Thyroid gland (tissue), 4 donors: Measurements from ENCODE around the gene MEIS1. TPM values are rescaled to one million over a fixed set of nuclear protein-coding genes. Genes with fewer than 3 reads are reported as not detected.
"Not testable (repeated sequence)": the region's sequence is repeated elsewhere in the genome, so short reads cannot be mapped to it uniquely, and the experiment has no call there.

Experiments used
- DNase-seq, 2 donors: peaks; one replicate each; pipeline ENCODE4 v3.0.0-alpha.2; 2019
- H3K27ac ChIP-seq, 3 donors: fragments of 200-600 bp; sonication (generic); 1 replicate in 2 of 3; 2 replicates in 1 of 3; pipeline ENCODE4 v1.5.1; 2016 to 2019; ENCODE audit warnings: mild to moderate bottlenecking in 1 of 3, moderate library complexity in 1 of 3
- H3K27me3 ChIP-seq: fragments of 200-600 bp; sonication (generic); one replicate; pipeline ENCODE4 v1.5.1; 2019
- H3K36me3 ChIP-seq, 2 donors: fragments of 200-600 bp; sonication (generic); one replicate each; pipeline ENCODE4 v1.5.1; 2016 to 2019
- H3K4me1 ChIP-seq, 2 donors: fragments of 200-600 bp; sonication (generic); one replicate each; pipeline ENCODE4 v1.5.1; 2017 to 2019
- H3K4me3 ChIP-seq, 3 donors: fragments of 200-600 bp; sonication (generic); replicated peaks in 1 of 3; 1 replicate in 2 of 3; 2 replicates in 1 of 3; pipeline ENCODE4 v1.5.1; 2016; ENCODE audit warnings: mild to moderate bottlenecking in 1 of 3
- H3K9me3 ChIP-seq: fragments of 200-600 bp; sonication (generic); one replicate; pipeline ENCODE4 v1.5.1; 2017
- CTCF ChIP-seq, 6 experiments: fragments of 200-600 bp in 3 of 6; fragments of 450-650 bp in 3 of 6; sonication (generic) in 3 of 6; IDR thresholded peaks; one replicate each; pipeline ENCODE4 v1.5.1; 2016 to 2019; ENCODE audit warnings: antibody characterized with exemption in 6 of 6, mild to moderate bottlenecking in 2 of 6, inconsistent platforms in 1 of 6, moderate library complexity in 1 of 6
- POLR2A ChIP-seq, 2 donors: fragments of 450-650 bp; IDR thresholded peaks; one replicate each; pipeline ENCODE4 v1.6.1; 2017; ENCODE audit warnings: antibody characterized with exemption in 2 of 2, mild to moderate bottlenecking in 2 of 2, moderate library complexity in 1 of 2
- WGBS, 2 donors: methylation state at CpG; one replicate each; pipeline ENCODE4 v1.1.5; 2017; 5-methylcytosine and 5-hydroxymethylcytosine counted together
- intact Hi-C: fragments of 100-400 bp; cut with DNase I; formaldehyde crosslinking; loops from one replicate; pipeline ENCODE4 v1.15.1; 2023
- total RNA-seq, 4 donors: library from RNA; depleted of rRNA; stranded (reverse); fragments of >200 nt; gene quantifications; one replicate each; pipeline ENCODE4 v1.2.3, GENCODE V29; 2016

The MEIS1 gene
- total RNA-seq, 4 donors from 2014 or later = 6.8 to 11.8 (median 9.4) TPM

GRCh38 chr2:66472225-66472843, 37.4 kb downstream of the MEIS1 start:
- no peak for TF ChIP-seq CTCF (IDR thresholded peaks at IDR 0.05)
- no peak for TF ChIP-seq POLR2A (IDR thresholded peaks at IDR 0.05)
- Histone ChIP-seq H3K9me3 (no peaks in the 10 kb centered on the region), H3K27ac (no peak overlapping the region), H3K36me3 (no peaks in the 10 kb centered on the region), H3K27me3 (no peaks in the 10 kb centered on the region), H3K4me3 (no peak overlapping the region), H3K4me1 (no peaks in the 10 kb centered on the region)
- no peak for DNase-seq
- intact Hi-C loops = no loop called here
- 93% methylated on average over 5 of the region's 5 CpGs for WGBS, 2 donors

GRCh38 chr2:66477135-66477842, 42.4 kb downstream of the MEIS1 start:
- Histone ChIP-seq H3K4me3 (no peak overlapping the region), H3K4me1 (no peaks in the 10 kb centered on the region), H3K36me3 (no peaks in the 10 kb centered on the region), H3K9me3 (no peaks in the 10 kb centered on the region), H3K27me3 (no peaks in the 10 kb centered on the region), H3K27ac (no peak overlapping the region)
- WGBS, 2 donors = 61 to 75% methylated on average over 4 of the region's 4 CpGs
- intact Hi-C loops = no loop called here
- no peak for TF ChIP-seq CTCF (IDR thresholded peaks at IDR 0.05)
- no peak for TF ChIP-seq POLR2A (IDR thresholded peaks at IDR 0.05)
- no peak for DNase-seq

- Histone ChIP-seq H3K4me3 (no peak overlapping the region), H3K9me3 (no peaks in the 10 kb centered on the region), H3K4me1 (no peaks in the 10 kb centered on the region), H3K27ac (no peak overlapping the region), H3K36me3 (no peaks in the 10 kb centered on the region), H3K27me3 (no peaks in the 10 kb centered on the region)
- WGBS, 2 donors = 64 to 74% methylated on average over 3 of the region's 3 CpGs
- DNase-seq = no peak
- TF ChIP-seq CTCF (IDR thresholded peaks at IDR 0.05) (no peak), POLR2A (IDR thresholded peaks at IDR 0.05) (no peak)
- intact Hi-C loops = no loop called here
These were observed 43.4 kb downstream of the MEIS1 start for GRCh38 chr2:66478299-66478698.

GRCh38 chr2:66478731-66479316, 43.9 kb downstream of the MEIS1 start:
- H3K36me3 ChIP-seq = no peaks in the 10 kb centered on the region
- H3K9me3 ChIP-seq = no peaks in the 10 kb centered on the region
- no peaks in the 10 kb centered on the region for H3K4me1 ChIP-seq
- H3K27ac ChIP-seq = no peak overlapping the region
- TF ChIP-seq POLR2A (IDR thresholded peaks at IDR 0.05) = no peak
- no peak for TF ChIP-seq CTCF (IDR thresholded peaks at IDR 0.05)
- H3K27me3 ChIP-seq = no peaks in the 10 kb centered on the region
- 88 to 92% methylated on average over 2 of the region's 2 CpGs for WGBS, 2 donors
- no peak overlapping the region for H3K4me3 ChIP-seq
- intact Hi-C loops = no loop called here
- no peak for DNase-seq

- H3K27ac ChIP-seq = no peak overlapping the region
- WGBS, 2 donors = 31 to 54% methylated on average over 2 of the region's 2 CpGs
- no peak for DNase-seq
- no peaks in the 10 kb centered on the region for H3K9me3 ChIP-seq
- intact Hi-C loops = no loop called here
- TF ChIP-seq CTCF (IDR thresholded peaks at IDR 0.05) (no peak), POLR2A (IDR thresholded peaks at IDR 0.05) (no peak)
- no peaks in the 10 kb centered on the region for H3K36me3 ChIP-seq
- H3K4me3 ChIP-seq = no peak overlapping the region
- H3K4me1 ChIP-seq = no peaks in the 10 kb centered on the region
- no peaks in the 10 kb centered on the region for H3K27me3 ChIP-seq
These were observed 46.2 kb downstream of the MEIS1 start for GRCh38 chr2:66481100-66481549.

- H3K4me3 ChIP-seq, H3K9me3 ChIP-seq, DNase-seq, intact Hi-C loops, H3K36me3 ChIP-seq, H3K27ac ChIP-seq, H3K4me1 ChIP-seq, H3K27me3 ChIP-seq: not testable (repeated sequence)
- 97 to 99% methylated on average over 2 of the region's 2 CpGs for WGBS, 2 donors
These were observed 50.3 kb downstream of the MEIS1 start for GRCh38 chr2:66485252-66485651.
